KMS-11 (cell line): ENCODE measurements around the gene TWIST2.

Experiments used
- H2AFZ ChIP-seq: fragments of 200-600 bp; sonication (generic); 2 replicates; pipeline ENCODE4 v1.6.1; 2016; ENCODE audit warnings: antibody characterized with exemption, mixed run types, low read depth
- H3K27ac ChIP-seq: fragments of 200-600 bp; sonication (generic); 2 replicates; pipeline ENCODE4 v1.6.1; 2016; ENCODE audit warnings: mild to moderate bottlenecking, mixed run types
- H3K27me3 ChIP-seq: fragments of 200-600 bp; sonication (generic); 2 replicates; pipeline ENCODE4 v1.6.1; 2017; ENCODE audit warnings: mild to moderate bottlenecking, low read depth, mixed run types, moderate library complexity; ENCODE audit not compliant: insufficient read depth
- H3K36me3 ChIP-seq: fragments of 200-600 bp; sonication (generic); 2 replicates; pipeline ENCODE4 v1.6.1; 2017; ENCODE audit warnings: mild to moderate bottlenecking, mixed run types; ENCODE audit not compliant: insufficient read depth
- H3K4me1 ChIP-seq: fragments of 200-600 bp; sonication (generic); 2 replicates; pipeline ENCODE4 v1.6.1; 2016; ENCODE audit warnings: mild to moderate bottlenecking, low read depth, mixed run types; ENCODE audit not compliant: poor library complexity, severe bottlenecking
- H3K4me2 ChIP-seq: fragments of 200-600 bp; sonication (generic); 2 replicates; pipeline ENCODE4 v1.7.0; 2016; ENCODE audit warnings: mild to moderate bottlenecking, mixed run types
- H3K4me3 ChIP-seq: fragments of 200-600 bp; sonication (generic); IDR thresholded peaks from 2 replicates; pipeline ENCODE4 v1.6.1; 2017; ENCODE audit warnings: low read depth, low read length, mixed read lengths; ENCODE audit not compliant: insufficient read depth
- H3K79me2 ChIP-seq: fragments of 200-600 bp; sonication (generic); 2 replicates; pipeline ENCODE4 v1.6.1; 2016; ENCODE audit warnings: low read depth, mixed run types; ENCODE audit not compliant: insufficient read depth
- H3K9ac ChIP-seq: fragments of 200-600 bp; sonication (generic); 2 replicates; pipeline ENCODE4 v1.6.1; 2016; ENCODE audit warnings: mild to moderate bottlenecking, mixed run types
- H4K20me1 ChIP-seq: fragments of 200-600 bp; sonication (generic); 2 replicates; pipeline ENCODE4 v1.6.1; 2016; ENCODE audit warnings: mild to moderate bottlenecking, mixed run types; ENCODE audit not compliant: insufficient read depth
- CTCF ChIP-seq: fragments of 200-600 bp; sonication (generic); conservative IDR thresholded peaks from 2 replicates; pipeline ENCODE4 v1.6.1; 2017; ENCODE audit warnings: low read depth, mild to moderate bottlenecking, antibody characterized with exemption, low read length, moderate library complexity, mixed read lengths

TWIST2 gene

DNA sequence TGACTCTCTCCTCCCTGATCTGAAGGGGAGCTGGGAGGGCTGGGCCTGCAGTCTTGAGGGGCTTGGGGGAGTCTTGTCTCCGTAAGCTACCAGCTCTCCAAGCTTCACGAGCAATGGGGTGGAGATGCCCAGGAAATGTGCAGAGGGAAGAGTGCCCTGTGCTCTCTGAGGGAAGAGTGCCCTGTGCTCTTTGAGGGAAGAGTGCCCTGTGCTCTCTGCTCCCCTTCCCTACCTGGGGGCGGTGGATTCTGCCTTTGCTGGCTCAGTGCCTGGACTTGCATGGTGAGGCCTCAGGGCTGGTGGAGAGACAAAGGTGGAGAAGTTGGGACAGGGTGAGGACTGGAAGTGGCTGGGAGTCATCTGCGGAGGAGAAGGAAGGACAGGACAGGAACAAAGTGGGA is 72.7 kb downstream of the TWIST2 start:
- Histone ChIP-seq H3K27ac (no peak overlapping the region), H3K79me2 (no peaks in the 10 kb centered on the region), H3K9ac (no peak overlapping the region), H4K20me1 (no peaks in the 10 kb centered on the region), H2AFZ (no peak overlapping the region), H3K4me1 (no peaks in the 10 kb centered on the region), H3K36me3 (no peaks in the 10 kb centered on the region), H3K4me3 (no peak overlapping the region), H3K27me3 (peaks cover 26% of the 10 kb centered on the region; the same call in 1 of the 2 replicates), H3K4me2 (no peak overlapping the region)
- TF ChIP-seq CTCF: no peak

DNA sequence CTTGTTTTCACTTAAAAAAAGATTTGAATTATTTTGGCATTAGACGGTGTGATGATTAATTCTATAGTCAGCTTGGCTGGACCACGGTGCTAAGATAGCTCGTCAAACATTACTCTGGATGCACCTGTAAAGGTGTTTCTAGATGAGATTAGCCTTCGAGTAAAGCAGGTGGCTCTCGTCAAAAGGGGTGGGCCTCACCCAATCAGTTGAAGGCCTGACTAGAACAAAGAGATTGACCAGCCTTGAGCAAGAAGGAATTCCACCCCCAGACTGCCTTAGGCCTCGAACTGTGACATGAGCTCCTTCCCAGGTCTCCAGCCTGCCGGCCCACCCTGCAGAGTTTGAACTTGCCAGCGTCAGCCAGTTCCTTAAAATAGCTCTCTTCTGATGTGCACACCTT is 73.4 kb downstream of the TWIST2 start:
- Histone ChIP-seq H3K27me3 (peaks cover 29% of the 10 kb centered on the region; the same call in 1 of the 2 replicates), H3K9ac (no peak overlapping the region), H3K79me2 (no peaks in the 10 kb centered on the region), H3K4me1 (no peaks in the 10 kb centered on the region), H4K20me1 (no peaks in the 10 kb centered on the region), H3K27ac (no peak overlapping the region), H2AFZ (no peak overlapping the region), H3K36me3 (no peaks in the 10 kb centered on the region), H3K4me2 (no peak overlapping the region), H3K4me3 (no peak overlapping the region)
- no peak for TF ChIP-seq CTCF

- Histone ChIP-seq H3K4me3 (no peak overlapping the region), H4K20me1 (no peaks in the 10 kb centered on the region), H3K4me2 (no peak overlapping the region), H3K4me1 (no peaks in the 10 kb centered on the region), H3K27ac (no peak overlapping the region), H3K27me3 (peaks cover 26% of the 10 kb centered on the region; the same call in 1 of the 2 replicates), H3K36me3 (no peaks in the 10 kb centered on the region), H2AFZ (no peak overlapping the region), H3K9ac (no peak overlapping the region), H3K79me2 (no peaks in the 10 kb centered on the region)
- TF ChIP-seq CTCF: no peak
Observed at GRCh38 chr2:238921681-238922319, 73.9 kb downstream of the TWIST2 start.

DNA sequence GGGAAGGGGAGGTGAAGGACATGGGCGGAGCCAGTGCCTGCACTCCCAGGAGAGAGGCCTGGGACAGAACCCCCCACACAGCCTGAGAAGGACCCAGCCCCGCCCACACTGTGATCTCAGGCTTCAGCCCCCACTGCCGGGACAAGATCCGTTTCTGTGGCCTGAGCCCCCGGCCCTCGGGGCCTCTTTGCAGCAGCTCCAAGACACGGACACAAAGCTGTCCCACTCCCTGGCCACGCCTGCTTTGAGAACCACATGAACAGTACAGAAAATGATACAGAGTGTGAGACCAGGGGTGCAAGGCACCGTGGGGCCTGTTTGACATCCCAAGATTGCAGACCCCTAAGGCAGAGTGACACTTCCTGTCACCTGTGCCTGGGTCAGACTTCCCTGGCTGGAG is 74.5 kb downstream of the TWIST2 start:
- Histone ChIP-seq H4K20me1 (no peaks in the 10 kb centered on the region), H3K27ac (no peak overlapping the region), H3K4me3 (no peak overlapping the region), H3K9ac (no peak overlapping the region), H2AFZ (no peak overlapping the region), H3K36me3 (no peaks in the 10 kb centered on the region), H3K4me1 (no peaks in the 10 kb centered on the region), H3K4me2 (no peak overlapping the region), H3K27me3 (peaks cover 26% of the 10 kb centered on the region; the same call in 1 of the 2 replicates), H3K79me2 (no peaks in the 10 kb centered on the region)
- no peak for TF ChIP-seq CTCF
